HG02588 (cell line): Measurements from ENCODE around the gene TMEM30A.

ENCODE experiments used
- ATAC-seq: cut with Tn5 transposase; IDR thresholded peaks from one replicate; pipeline ENCODE4 v1.9.1; 2021; ENCODE audit warnings: mild to moderate bottlenecking, moderate library complexity; ENCODE audit not compliant: unreplicated experiment

The TMEM30A gene

DNA sequence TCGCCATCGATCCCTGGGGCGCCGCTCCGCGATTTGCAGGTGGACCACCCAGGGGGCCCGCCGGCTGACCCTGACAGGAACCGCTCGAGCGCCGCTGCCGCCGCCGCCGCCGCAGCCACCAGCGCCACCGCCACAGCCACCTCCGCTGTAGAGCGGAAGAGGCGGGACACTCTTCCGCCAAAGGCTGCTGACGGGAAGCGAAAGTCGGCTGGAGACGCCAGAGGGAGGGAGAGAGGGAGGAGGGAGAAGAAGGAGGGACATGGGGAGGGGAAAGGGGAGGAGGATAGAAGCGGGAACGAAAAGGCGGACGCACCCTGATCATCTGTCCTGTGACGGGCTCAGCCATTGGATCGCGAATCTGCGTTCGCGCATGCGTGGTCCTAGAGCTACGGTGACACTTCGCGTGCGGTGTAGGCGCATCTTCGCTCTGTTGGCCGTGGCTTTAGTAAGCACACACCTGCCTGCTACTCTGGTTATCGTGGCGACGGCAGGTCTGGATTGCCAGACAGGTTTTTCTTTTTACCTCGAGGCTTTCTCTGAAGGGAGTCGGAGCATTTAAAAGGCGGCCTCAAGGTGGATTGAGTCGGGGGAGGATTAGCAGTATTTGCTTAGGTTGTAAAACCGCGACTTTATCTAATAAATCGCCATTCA lies at the start of gene TMEM30A:
TSS of gene TMEM30A (minus strand) at position 161 of the 651 bp plus-strand sequence. CDS start at position 7, 154 bp downstream.
- peak; percentile 94 for ATAC-seq

DNA sequence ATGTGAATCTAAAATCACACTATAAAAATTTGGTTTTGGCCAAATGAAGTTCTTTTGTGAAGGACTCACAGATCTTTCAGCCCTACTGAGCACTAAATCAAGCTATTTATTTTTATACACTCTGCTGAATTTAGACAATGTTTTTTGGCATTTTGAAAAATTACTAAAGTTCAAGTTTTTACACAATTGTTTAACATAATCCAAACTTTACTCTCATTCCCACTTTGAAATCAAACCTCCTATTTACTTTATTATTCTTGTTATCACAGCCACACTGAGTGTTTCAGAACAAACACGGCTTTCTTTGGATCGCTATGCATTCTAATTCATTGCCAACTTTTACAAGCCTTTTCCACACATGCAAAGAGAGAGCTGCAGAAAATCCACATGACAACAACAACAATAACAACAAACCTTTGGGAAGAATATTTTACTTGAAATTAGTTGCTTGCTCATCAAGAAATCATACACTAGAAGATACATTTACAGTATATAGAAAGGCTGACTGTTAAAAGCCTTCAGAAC lies 49.1 kb upstream of the TMEM30A start:
- no peak for ATAC-seq

- no peak for ATAC-seq
These were observed 46.6 kb upstream of the TMEM30A start for GRCh38 chr6:75331151-75331550.

DNA sequence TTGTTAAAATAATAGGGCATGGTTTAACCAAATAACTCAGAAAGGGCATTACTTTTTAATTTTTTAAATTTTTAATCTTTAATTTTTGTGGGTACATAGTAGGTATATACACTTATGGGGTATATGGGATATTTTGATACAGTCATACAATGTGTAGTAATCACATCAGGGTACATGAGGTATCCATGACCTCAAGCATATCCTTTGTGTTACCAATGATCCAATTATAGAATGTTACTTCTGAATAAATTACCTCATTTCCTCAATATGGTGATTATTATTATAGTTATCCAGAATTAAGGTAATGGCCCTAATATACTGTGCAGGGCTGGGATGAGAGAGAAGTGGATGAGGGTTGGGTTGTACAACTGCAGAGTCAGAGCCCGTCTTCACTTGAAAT lies 45.1 kb upstream of the TMEM30A start:
- ATAC-seq: no peak

DNA sequence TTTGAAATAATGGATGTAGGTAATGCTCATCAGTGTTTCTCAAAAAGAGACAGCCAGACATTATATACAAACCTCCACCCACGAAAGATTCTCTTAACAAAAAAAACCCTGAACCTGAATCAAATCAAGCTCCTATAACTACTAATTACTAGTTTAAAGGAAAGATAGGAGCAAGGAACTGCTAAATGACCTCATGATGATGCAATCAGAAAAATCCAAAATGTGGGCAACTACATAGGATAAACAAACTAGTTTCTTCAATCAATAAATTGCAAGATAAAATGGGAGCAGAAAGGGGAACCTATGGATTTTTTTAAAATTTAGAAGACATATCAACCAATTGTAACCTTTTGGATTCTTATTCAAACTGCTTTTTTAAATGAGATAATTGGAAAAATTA lies 43.2 kb upstream of the TMEM30A start:
- ATAC-seq: no peak

DNA sequence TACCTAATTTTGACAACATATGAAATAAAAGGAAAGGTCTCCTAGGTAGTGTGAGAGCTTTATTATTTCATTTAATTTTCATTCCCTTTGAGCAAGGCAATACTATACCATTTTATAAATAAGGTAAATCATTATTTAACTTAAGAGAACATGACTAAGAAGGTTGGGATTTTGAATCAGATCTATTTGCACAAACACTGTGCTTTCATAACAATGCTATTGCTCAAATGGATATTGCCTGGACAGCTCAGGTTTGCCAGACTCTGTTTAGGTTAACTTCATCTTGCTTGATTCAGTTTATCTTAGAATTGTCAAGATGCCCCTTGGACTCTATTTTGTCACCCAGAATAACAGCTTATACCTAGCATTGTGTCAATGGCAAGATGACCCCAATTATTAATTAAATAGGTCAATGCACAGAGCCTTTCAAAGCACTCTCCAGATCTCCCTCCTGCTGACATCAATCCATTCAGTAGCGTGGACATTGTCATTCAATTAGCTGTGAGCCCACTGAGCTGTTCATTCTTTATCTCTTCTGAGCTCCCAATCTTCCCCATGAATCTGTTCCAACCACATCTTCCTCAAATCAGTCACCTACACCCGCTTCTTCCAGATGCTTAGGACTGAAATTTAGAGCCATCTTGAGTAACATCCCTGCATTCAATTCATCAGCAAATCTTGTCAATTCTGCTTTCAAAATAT lies 42.1 kb upstream of the TMEM30A start:
- ATAC-seq: no peak

DNA sequence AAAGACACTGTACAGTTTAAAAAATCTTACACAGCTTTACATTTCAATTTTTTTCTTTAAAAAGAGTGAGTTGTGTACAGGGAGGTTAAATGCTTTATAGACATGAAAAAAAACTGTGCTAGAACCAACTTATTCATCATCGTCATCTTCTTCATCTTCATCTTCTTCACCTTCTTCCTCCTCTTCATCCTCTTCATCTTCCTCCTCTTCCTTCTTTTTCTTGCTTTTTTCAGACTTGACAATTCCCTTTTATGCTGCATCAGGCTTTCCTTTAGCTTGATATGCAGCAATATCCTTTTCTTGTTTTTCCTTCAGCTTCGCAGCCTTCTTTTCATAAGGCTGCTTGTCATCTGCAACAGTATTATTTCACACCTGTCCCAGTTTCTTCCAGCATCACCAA lies 34.3 kb upstream of the TMEM30A start:
- no peak for ATAC-seq

GRCh38 chr6:75317503-75318206 lies 33.1 kb upstream of the TMEM30A start:
- no peak for ATAC-seq

- ATAC-seq: no peak
These were observed 31.4 kb upstream of the TMEM30A start for GRCh38 chr6:75315978-75316377.

GRCh38 chr6:75308250-75308988 lies 23.8 kb upstream of the TMEM30A start:
- no peak for ATAC-seq

GRCh38 chr6:75307364-75308004 lies 22.9 kb upstream of the TMEM30A start:
- ATAC-seq: no peak

DNA sequence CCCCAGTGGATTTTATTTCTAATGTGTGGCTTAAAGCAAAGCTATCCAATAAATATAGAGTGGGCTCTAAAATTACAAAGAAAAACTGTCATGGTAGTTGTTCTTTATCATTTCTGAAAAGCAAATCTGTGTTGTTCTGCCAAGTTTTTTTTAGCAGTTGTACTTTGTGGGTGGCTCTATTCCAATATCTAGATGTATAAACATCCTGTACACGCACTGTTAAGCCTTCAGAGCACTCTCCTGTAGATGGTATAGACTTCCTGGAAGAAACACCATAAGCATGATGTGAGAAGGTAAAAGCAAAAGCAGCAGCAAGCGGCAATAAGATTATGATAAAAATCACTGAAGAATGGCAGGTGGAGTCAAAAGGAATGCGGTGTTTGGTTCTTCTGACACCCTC lies 21.5 kb upstream of the TMEM30A start:
- ATAC-seq: no peak

DNA sequence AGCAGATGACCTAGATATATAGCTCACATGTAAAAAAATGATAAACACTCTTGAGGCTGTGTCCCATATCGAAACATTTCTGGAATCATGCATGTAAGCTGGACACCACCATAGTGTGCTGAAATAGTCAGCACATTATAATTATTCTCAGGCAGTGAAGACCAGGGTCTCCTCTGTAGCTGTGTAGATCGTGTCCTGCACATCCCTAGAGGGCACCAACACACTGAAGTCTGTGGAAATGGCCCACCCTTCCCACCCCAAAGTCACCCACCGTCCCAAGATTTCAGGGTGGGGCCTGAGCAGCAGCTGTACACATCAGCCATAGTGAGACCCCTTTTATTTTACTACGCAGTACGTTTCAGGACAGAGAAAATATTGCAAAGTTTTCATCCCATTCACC lies 21.0 kb upstream of the TMEM30A start:
- ATAC-seq: no peak

DNA sequence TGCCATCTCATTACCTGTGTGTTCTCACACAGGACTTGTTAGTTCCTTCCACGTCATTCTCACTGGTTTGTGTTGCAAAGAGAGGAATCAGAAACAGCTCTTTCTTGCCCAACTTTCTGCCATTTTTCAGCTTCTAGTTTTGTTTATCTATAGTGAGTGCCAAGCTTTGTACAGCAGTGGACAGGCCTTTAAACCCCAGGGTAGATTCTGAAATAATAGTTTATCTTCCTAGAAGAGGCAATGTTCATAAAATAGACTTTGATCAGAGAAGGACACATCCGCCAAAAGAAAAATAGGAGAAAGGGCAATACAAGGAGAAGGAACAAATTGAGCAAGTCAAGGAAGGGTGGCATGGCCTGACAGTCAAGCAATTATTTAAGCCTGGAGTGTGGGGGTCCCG lies 17.7 kb upstream of the TMEM30A start:
- no peak for ATAC-seq

DNA sequence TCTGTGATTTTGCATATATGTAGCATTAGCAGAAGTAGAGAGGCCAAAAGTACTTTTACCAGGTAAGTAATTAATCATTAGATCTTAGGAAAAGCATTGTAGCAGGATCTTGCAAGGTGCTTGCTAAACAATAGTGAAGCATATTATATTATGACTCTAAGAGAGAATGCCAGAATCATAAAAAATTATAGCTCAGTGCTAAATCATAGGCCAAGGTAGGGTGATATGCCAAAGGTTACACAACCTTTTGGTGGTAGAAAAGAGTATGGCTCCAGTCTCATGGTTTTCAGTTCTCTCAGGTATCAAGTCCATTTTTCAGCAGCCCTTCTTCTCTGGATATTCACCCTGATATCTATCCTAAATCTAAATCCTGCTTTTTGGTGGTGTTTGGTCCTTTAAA lies 16.9 kb upstream of the TMEM30A start:
- no peak for ATAC-seq

DNA sequence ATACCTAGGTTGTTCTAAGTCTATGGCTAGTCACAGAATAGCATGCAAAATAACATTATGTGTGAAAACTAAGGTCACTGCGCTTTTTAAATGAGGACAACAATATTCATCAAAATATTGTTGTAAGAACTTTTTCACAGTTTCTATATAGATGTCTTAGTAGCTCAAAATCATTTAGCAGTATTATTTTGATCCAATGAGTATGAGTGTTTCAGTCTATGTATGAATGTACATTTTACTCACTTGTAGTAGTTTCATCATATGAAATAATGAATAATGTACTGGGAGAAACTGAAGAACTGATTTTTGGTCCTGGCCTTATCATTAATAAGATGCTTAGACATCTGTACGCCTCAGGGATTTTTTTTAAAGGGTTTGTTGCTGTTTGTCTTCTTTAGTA lies 16.5 kb upstream of the TMEM30A start:
- ATAC-seq: no peak

DNA sequence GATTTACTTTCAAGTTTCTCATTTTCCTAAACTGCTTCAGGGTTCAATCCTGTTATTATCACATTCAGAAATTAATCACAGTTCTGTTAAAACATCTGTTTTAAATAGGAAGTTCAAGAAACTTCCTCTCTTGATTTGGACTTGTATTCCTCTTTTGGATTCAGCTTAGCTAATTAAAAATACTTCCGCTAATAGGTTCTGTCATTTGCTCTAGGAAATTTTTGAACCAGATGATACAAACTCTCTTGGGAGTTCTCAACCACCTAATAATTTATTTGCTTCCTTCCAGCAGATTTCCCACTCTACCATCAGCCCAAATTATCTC lies 15.9 kb upstream of the TMEM30A start:
- no peak for ATAC-seq

DNA sequence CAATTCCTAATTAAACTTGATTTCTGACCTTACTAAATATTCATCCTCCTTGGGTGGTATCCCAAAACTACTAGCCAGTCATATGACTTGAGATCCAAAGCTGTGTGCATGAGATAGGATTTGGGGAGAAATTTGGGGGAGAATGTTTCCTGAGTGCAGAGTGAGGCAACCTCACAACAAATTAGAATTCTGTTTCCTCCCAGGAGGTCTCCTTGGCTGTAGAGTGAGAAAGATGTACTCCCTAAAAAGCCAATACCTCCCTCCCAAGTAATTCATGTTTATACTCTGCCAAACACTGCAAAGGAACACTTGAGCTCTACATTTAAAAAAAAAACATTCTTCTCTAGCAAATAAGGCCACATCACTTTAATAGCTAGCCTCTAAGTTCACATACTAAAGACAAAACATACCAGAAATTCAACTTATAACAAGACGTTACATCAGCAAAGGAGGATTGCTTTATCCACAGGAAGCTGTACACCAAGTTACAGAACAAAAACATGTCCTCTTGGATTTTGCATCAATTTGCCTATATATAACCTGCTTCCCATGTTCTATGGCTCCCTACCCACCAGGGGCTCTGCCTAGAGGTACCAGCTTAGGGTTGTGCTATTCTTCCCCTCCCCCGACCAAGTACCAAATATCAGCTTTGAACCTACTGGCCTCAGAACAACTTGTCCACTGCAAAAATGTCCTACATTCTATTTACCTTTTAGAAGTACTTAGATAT lies 15.4 kb upstream of the TMEM30A start:
- ATAC-seq: no peak

GRCh38 chr6:75296811-75297779 lies 12.5 kb upstream of the TMEM30A start:
- peak; percentile 57 for ATAC-seq
